ENCODE data around the gene RFX7.

GRCh38 chr15:56156877-56157276, 86.8 kb downstream of the RFX7 start:
- TF ChIP-seq, protein P1, sequence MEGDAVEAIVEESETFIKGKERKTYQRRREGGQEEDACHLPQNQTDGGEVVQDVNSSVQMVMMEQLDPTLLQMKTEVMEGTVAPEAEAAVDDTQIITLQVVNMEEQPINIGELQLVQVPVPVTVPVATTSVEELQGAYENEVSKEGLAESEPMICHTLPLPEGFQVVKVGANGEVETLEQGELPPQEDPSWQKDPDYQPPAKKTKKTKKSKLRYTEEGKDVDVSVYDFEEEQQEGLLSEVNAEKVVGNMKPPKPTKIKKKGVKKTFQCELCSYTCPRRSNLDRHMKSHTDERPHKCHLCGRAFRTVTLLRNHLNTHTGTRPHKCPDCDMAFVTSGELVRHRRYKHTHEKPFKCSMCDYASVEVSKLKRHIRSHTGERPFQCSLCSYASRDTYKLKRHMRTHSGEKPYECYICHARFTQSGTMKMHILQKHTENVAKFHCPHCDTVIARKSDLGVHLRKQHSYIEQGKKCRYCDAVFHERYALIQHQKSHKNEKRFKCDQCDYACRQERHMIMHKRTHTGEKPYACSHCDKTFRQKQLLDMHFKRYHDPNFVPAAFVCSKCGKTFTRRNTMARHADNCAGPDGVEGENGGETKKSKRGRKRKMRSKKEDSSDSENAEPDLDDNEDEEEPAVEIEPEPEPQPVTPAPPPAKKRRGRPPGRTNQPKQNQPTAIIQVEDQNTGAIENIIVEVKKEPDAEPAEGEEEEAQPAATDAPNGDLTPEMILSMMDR (IDR thresholded peaks at IDR 0.05) = no peak
- TF ChIP-seq POLR2A (IDR thresholded peaks at IDR 0.05) = no peak
